ENCODE data around the gene GFOD1.

The GFOD1 gene

DNA sequence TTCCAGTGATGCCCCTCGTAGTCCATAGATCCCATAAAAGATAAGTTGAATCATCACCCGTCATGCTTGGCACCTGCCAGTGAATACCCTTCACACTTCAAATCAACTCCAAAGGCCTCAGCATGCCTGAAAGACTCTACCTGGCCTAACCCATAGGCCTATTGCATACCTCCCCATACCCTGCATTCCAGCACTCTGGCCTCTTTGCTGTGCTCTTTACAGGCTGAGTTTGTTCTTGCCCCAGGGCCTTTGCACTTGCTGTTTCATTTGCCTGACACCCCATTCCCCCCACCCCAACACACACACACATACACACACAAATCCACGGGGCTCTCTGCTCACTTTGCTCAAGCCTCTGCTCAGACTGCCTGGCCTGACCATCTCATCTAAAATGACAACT, 3.0 kb upstream of the GFOD1 start:
- DNase-seq (ENCODE audit: extremely low read depth, low read depth): no peak
- TF ChIP-seq, protein P1, sequence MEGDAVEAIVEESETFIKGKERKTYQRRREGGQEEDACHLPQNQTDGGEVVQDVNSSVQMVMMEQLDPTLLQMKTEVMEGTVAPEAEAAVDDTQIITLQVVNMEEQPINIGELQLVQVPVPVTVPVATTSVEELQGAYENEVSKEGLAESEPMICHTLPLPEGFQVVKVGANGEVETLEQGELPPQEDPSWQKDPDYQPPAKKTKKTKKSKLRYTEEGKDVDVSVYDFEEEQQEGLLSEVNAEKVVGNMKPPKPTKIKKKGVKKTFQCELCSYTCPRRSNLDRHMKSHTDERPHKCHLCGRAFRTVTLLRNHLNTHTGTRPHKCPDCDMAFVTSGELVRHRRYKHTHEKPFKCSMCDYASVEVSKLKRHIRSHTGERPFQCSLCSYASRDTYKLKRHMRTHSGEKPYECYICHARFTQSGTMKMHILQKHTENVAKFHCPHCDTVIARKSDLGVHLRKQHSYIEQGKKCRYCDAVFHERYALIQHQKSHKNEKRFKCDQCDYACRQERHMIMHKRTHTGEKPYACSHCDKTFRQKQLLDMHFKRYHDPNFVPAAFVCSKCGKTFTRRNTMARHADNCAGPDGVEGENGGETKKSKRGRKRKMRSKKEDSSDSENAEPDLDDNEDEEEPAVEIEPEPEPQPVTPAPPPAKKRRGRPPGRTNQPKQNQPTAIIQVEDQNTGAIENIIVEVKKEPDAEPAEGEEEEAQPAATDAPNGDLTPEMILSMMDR (IDR thresholded peaks at IDR 0.05; ENCODE audit: low read depth, low read length): no peak

DNA sequence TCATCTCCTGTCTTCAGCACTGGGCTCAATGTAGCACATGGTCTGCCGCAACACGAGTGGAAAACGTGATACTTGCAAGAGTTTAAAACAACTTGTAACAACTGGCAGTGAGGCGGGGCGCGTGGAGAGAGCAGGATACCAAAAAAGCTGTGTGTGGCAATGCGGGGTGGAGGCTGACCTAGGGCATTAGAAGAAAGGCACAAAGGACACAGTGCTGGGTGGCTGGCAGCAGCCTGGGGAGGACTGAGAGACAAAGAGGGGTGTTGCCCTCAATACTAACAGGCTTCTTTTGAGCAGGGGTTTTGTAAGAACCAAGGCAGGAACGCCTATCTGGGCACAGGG, 1.5 kb upstream of the GFOD1 start:
- TF ChIP-seq, protein P1 (IDR thresholded peaks at IDR 0.05; ENCODE audit: low read depth, low read length): no peak

DNA sequence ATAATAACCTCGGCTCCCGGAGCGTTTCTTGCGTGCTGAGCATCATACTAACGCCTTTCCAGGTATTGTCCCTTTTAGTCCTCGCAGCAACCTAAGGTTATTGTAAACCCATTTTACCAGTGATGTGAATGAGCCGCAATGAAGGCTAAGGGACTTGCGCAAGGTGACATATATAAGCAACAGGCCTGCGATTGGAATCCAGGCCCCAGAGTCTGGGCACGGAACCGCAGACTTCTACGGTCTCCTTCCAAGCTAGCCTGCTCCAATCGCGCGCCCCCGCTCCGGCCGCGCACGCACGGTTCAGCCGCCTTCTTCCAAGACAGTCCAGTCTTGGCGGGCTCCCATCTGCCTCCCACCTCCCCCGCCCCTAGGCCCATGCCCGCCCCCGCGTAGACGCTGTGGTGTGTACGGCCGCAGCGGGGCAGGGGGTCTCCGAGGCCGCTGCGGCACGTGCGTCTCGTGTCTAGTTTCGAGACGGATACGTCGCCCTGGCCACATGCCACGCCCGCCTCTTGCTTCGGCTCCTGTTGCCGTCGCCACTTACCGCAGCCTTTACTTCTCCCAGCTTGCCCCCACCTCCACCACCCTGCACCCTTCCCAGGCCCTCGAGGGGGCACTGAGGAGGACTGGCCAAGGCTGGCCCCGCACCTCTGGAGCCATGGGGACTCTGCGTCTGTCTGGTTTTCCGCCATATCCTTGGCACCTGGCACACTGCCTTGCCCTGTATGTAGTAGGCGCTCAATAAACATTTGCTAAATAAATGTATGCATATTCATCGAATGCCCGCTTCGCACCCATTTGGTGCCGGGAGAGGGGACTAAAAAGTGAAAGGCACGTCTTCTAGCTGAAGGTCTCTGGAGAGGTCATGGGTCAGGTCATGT, 855 bp upstream of the GFOD1 start:
- no peak for DNase-seq (ENCODE audit: extremely low read depth, low read depth)
- TF ChIP-seq, protein P1 (IDR thresholded peaks at IDR 0.05; ENCODE audit: low read depth, low read length): no peak

More for the DNA sequence above, 1.5 kb upstream of the GFOD1 start:
- DNase-seq (ENCODE audit: extremely low read depth, low read depth): no peak

DNA sequence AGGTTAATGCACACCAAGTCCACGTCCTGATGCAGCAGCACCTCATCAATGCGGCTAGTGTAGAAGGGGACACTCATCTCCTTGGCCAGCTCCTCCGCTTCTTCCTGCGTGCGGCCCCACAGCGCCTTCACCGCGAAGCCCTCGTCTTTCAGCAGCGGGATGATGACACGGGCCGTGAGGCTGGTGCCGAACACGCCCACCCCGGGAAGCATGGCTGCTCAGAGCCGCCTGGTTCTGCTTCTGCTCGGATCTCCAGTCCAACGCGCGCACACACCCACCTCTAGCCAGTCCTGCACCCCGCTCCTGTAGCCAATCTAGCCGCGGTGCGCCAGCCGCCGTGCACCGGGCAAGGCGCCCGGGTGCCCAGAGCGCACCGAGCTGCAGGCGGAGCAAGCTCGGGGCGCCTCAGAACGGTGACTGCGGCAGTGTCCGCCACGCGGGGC, 700 bp downstream of the GFOD1 start:
- TF ChIP-seq, protein P1 (IDR thresholded peaks at IDR 0.05; ENCODE audit: low read depth, low read length): no peak
- no peak for DNase-seq (ENCODE audit: extremely low read depth, low read depth)

DNA sequence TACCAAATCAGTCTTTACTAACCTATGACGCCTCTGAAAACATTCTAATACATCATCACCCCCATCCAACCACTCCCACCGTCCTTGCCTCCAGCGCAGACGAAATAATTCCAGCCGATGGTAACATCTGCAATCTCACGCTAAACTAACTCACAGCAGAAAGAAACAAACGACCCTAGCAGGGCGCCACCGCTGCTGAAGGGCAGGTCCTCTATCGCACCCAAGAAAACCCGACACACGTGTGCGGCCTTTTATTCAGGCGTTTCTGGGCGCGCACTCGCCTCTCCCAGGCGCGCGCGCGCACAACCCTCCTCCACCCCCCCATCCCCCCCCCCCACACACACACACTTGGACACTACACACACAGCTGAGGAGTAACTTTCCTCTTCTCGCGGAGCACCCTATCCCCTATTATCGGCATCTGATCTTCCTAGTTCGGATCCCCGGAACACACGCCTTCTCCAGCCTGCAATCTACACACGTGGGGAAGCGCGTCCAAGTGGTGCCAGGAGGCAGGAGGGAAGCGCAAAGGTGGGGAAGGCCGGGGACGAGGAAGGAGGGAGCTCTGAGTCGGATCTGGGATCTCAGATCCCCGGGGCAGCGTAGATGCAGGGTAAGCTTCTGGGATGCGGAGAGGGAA, 1.4 kb downstream of the GFOD1 start:
- no peak for DNase-seq (ENCODE audit: extremely low read depth, low read depth)
- TF ChIP-seq, protein P1 (IDR thresholded peaks at IDR 0.05; ENCODE audit: low read depth, low read length): no peak

DNA sequence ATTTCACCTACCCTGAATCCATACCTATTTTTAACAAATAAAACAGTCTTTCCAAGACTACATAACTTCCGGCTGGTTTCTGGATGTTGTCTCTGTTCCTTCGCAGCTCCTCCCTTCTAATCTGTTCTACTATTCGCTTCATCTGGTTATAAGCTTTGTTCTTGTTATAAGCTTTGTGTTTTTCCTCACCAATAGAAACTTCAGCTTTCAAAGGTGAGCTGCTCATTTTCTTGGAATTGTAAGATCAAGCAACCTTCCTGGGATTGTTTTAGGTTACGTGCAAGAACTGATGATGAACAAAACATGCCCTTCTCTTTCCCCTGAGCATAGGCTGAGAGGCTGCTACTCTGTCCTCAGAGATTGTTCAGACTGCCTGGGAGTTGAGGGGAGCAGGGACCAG, 2.1 kb downstream of the GFOD1 start:
- no peak for DNase-seq (ENCODE audit: extremely low read depth, low read depth)
- TF ChIP-seq, protein P1 (IDR thresholded peaks at IDR 0.05; ENCODE audit: low read depth, low read length): no peak

DNA sequence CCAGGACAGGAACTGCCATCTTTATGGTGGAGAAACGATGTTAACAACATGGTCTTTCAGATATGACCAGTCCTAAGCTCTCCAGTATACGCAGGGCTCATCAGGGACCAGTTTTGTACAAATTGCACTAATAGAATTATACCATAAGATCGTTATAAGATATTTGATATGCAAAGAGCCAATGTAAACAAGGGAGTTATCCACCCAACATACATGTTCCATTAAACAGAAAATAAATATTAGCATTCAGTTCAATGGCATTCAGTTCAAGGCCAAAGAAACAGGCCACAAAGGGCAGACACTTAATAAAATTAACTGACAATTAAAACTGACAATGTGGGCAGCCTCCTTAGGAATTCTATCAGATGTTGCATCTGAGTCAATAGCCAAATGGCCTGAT, 2.6 kb downstream of the GFOD1 start:
- no peak for DNase-seq (ENCODE audit: extremely low read depth, low read depth)
- TF ChIP-seq, protein P1 (IDR thresholded peaks at IDR 0.05; ENCODE audit: low read depth, low read length): no peak
